ENCODE data around the gene HOXD10.
A peak's percentile ranks its signal among the peaks of the same experiment; 100 is the strongest.

The HOXD10 gene

DNA sequence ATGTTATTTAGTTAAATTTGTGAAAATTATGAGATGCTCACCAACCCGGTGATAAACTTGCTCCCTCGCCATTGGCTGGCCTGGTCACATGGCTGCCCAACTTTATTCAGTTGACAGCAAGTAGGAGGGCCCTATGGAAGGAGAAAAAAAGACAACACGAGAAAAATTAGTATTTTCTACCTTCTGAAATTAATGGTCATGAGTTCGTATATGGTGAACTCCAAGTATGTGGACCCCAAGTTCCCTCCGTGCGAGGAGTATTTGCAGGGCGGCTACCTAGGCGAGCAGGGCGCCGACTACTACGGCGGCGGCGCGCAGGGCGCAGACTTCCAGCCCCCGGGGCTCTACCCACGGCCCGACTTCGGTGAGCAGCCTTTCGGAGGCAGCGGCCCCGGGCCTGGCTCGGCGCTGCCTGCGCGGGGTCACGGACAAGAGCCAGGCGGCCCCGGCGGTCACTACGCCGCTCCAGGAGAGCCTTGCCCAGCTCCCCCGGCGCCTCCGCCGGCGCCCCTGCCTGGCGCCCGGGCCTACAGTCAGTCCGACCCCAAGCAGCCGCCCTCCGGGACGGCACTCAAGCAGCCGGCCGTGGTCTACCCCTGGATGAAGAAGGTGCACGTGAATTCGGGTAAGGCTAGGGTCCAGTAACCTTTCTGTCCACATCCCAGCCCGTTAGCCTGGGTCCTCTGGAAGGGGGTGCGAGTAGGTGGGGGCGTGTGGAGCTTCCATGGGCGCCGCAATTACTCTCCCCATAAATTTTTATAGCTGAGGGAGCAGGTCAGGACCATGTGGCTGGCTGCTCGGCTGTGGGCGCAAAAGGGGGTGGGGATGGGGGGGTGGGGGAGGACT lies 35.1 kb downstream of the HOXD10 start, which contains the start of gene HOXD4:
Gene HOXD4 (plus strand): TSS at position 109 of the 846 bp plus-strand sequence. CDS start 84 bp downstream, at position 193.
- DNase-seq (ENCODE audit: low spot score), result peak; percentile 84

DNA sequence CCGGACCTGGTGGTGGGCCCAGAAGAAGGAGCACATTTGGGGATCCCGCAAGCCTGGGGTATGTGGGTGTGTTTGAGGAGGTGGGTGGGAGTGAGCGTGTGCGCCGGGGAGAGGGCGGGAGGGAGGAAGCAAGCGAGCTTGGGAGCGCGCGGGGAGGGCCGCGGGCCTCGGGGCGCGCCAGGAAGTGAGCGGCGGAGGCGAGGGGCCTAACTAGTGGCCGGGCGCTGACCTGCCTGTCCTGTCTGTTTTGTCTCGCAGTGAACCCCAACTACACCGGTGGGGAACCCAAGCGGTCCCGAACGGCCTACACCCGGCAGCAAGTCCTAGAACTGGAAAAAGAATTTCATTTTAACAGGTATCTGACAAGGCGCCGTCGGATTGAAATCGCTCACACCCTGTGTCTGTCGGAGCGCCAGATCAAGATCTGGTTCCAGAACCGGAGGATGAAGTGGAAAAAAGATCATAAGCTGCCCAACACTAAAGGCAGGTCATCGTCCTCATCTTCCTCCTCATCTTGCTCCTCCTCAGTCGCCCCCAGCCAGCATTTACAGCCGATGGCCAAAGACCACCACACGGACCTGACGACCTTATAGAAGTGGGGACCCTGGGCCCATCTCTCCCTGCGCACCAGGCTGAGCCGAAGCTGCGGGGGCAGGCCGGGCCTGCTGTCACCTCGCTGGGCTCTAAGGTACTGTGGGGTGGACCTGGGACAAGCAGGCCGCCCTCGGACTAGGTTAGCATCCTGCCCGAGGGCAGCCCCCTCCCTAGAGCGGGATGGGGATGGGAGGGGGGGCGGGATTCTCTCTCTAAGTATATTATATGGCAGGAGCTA lies 36.0 kb downstream of the HOXD10 start:
- peak; percentile 75 for DNase-seq (ENCODE audit: low spot score)

DNA sequence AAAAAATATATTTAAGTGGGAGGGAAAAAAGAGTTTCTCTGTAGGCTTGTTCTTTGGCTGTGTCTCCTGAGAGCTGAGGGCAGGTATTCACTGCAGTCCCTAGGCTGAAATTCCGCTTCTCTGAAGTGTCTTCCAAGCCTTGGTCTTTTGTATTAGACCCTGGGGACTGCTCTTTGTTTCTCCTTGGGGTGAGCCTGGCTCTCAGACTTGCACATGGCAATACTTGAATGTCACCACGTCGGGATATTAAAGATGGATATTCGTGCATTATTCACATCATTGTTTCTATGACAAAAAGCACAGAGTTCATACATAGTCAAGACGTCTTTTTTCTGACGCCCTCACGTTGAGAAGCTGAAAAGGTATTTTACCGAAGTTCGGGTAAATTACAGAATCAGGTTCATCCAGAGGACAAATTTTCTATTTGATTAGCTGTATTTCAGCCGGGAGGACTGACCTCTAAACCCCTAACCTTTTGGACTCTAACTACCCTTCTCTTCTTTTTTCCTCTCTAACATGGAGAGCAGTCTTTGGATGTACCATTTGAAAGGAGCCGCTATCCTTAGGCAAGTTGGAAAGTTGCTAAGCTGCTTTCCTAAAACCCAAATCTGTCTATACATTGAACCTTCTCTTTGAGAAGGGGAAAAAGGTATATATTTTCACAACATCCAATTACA lies 38.1 kb downstream of the HOXD10 start:
- no peak for DNase-seq (ENCODE audit: low spot score)

DNA sequence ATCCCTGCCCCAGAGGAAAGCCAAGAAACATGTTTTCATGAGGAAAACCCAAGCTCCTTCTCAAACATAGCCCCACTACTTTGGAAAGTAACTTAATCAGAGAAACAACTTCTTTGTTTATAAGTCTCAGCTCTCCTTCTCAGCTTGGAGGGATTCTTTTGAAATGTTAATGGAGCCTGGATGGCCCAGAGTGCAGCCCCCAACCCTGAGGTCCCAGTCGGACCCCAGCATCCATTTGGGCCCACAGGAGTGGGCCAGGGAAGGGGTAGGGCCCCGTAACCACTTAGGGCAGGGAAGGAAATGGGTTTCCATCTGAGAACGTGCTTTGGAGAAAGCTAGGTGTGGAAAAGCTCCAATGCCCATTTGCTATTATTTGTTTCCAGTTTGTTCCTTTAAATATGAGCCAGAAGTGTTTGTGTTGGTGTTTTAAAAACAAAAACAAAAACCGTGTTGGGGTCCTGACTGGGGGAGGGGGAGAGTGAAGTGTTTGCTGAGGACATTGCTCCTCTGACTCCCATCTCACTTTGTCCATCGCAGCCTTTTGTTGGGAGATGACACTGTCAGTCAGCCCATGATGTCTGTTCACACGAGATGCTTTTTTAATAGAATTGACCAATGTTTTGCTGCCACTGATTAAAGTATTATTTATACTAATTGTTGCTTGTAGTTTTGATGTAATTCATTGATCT lies 38.9 kb downstream of the HOXD10 start:
- DNase-seq (ENCODE audit: low spot score), result no peak

GRCh38 chr2:176156301-176156806 lies 39.8 kb downstream of the HOXD10 start:
- DNase-seq (ENCODE audit: low spot score), result no peak

DNA sequence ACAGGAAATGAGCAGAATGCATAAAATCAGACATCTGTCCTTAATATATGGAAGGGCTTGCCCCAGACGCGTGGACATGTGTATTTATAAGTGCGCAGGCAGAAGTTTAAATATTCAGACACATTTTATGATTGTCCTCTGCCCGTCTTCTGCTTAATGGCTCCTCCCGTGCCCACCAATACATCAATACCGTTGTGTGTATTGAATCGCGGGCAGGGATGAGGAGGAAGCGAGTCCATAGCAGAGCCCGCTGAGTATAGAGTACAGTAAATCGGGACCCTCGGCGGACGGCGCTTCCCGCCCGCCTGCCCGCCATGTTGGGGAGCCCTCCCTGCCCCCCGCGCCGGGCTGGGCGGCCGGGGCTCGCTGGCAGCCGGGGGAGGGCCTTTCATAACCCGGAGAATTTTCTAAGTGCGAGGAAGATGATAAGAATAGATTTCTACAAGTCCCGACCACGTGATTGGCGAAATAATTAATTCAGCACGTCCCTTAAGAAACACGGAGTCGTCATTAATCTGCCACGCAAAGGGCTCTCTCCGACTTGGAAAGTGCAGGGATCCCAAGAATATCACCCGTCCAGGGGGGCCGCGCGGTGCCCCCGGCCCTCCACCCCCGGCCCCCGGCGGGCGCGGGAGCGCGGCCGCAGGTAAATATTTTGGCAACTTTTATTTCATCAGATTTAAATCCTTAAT lies 40.4 kb downstream of the HOXD10 start, which contains the start of gene HOXD3:
Gene HOXD3 (plus strand): TSS at position 501 of the 692 bp plus-strand sequence. CDS start 11,808 bp downstream, outside the sequence.
- peak; percentile 37 for DNase-seq (ENCODE audit: low spot score)

GRCh38 chr2:176157499-176158185 lies 41.1 kb downstream of the HOXD10 start:
- DNase-seq (ENCODE audit: low spot score), result peak; percentile 63

DNA sequence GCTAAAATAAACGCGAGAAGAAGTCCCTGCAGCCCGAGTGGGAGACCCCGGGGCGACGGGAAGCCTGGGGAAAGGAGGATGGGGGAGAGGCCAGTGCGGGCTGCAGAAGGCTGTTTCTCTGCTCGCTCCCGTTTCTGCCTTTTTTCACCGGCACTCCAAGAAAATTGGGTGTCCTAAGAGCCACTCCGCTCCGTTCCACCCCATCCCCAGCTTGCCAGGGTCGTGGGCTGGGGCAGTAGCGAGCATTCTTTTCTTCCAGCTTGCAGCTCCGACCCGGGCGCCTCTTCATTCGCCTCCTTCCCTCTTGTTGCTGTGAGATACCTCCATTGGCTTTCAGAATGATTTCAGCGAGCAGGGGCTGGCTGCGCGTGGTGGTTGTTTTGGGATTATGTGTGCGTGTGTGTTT lies 41.6 kb downstream of the HOXD10 start:
- no peak for DNase-seq (ENCODE audit: low spot score)

DNA sequence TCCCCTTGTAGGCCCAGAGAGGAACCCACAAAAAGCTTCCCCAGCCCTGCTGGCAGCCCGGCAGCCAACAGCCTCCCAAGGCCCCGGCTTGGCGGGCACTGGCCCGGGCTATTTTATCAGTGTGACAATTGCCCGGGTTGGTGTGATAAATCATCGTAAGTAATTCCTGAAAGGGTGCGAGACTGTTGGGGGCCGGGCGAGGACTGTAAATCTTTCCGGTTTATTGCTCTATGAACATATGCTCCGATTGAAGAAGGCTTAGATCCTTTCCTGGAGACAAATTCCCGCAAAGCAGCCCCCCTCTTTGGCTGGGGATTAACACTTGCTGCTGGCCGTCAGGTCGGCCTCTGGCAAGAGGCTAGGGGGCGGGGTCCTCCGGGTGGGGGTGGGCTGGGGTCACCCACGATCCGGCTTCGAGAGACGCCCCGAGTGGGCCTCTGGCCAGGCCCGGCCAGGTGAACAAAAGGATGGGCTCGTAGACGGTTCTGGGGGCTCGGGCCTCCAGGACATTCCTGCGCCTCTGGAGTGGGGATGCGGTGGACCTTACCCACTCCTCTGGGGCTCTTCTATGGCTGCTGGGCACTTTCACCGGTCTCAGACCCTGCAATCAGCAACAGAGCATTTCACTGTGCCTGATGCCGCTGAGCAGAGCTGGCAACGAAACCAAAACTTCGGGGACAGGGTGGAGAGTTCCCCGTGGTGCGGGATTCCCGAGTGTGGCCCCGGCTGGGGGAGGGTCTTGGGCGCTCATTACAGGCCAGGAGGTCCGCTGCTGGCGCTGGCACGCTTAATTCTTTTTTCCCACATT lies 42.5 kb downstream of the HOXD10 start:
- no peak for DNase-seq (ENCODE audit: low spot score)

- no peak for DNase-seq (ENCODE audit: low spot score)
These were observed 43.2 kb downstream of the HOXD10 start for GRCh38 chr2:176159663-176160250.

DNA sequence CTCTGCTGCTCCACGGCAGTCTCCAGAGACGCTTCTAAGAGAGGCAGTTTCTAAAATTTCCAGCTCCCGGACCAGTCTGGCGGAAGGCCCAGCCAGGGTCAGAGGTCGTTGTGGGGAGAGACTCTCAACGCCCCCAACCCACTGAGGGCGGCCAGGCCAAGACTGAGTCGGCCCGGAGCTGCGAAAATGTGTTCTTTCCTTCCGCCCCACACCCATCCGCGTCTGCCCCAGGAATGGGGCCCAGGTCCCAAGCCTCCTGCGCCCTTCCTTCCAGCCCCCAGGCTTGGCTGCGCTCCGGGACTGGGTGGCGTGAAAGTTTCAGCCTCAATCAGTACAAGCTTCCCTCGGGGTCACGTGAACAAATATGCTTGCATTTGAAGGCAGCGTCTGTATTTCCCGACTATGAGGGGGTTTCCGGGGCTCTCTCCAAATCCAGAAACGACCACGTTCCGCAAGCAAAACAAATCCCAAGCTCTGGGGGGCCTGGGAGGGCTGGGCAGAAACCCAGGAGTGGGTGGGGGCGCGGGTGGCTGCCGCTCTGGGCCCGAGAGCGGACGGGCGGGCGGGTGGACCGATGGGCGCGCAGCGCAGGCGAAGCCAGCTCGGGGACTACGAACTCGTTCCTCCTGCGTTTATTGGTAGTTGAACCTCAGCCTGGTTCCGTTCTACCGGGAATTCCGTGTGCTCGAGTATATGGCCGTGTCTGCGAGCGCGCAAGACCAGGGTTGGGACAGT lies 43.8 kb downstream of the HOXD10 start:
- no peak for DNase-seq (ENCODE audit: low spot score)

GRCh38 chr2:176160986-176161824 lies 44.6 kb downstream of the HOXD10 start:
- DNase-seq (ENCODE audit: low spot score), result no peak

DNA sequence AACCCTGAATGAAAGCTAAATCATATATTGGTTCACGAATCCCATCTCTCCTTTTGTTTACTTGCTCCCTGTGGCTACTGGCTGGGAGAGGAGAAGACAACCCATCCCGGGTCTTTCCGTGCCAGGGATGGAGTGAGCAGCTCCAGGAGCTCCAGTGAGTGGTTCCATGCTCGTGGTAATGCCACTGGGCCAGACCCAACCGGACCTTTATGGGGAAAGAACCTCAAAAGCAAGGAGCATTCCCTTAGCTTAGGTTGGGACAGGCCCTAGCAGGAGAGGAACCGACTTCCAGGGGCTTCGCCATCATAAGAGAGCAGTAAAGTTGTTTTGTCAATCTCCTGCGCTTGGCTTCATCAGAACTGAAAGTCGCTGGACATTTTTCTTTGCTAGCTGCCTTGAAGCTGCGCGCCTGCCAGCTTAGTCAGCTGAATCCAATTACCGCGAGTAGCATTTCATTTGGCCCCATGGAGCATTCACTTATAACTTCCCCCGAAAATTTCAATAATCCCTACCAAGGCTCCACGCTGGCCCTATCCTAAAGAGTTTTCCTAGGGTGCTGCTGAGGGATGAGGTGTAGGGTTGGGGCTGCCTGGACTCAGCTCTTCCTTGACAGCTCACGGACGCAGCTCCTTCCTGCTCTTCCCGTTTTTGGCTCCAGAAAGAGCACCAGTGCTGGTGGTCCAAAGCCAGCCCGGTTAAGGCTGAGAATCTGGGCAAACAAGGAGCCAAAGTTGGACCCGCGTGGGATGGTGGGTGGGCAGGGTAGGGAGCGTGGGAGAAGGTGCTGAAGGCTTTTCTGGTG lies 45.4 kb downstream of the HOXD10 start:
- DNase-seq (ENCODE audit: low spot score), result peak; percentile 77

DNA sequence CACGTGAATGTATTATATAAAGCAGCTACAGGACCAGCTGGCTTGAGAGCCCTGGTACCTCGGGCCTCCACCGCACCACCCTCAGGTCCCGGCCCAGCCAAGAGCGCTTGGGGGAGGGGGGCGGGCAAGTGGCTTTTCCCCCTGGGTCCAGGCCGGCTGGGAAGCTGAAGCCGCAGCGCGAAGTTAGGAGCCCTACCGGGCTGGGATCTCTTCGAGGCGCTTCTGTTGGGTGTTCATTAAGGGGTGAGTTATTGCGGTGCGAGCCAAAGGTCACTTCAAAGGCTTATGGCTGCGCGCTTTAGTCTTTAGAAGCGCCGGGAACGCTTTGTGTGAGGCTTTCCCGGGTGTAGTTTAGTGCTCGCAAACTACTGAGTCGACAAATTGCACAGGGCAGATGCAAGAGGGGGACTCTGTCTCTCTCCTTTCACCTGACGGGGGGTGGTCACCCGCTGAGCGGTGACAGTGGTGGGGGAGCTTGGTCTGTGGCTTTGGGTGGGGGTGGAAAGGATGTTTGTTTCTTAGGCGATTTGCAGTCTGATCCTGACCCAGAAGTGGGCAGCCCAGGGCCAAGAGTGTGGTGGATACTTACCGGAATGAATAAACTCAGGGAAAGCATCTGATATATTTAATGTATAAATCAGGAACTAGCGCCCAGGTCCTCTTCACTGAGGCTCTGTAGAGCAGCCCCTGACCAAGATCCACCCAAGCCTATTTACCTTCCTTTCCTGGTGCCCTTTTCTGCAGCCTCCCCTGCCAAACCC lies 46.5 kb downstream of the HOXD10 start:
- DNase-seq (ENCODE audit: low spot score), result no peak

- no peak for DNase-seq (ENCODE audit: low spot score)
These were observed 47.1 kb downstream of the HOXD10 start for GRCh38 chr2:176163672-176164056.

GRCh38 chr2:176164201-176164600 lies 47.6 kb downstream of the HOXD10 start:
- DNase-seq (ENCODE audit: low spot score), result no peak

All from AG20443 (cell line).